SK-MEL-5 (cell line): ENCODE measurements around the gene CNIH2. TPM values are rescaled to one million over a fixed set of nuclear protein-coding genes. Genes with fewer than 3 reads are reported as not detected.
"Not testable (repeated sequence)": the region's sequence is repeated elsewhere in the genome, so short reads cannot be mapped to it uniquely, and the experiment has no call there.

ENCODE experiments used
- DNase-seq: peaks from one replicate; pipeline ENCODE4 v3.0.0-alpha.2; 2016; ENCODE audit warnings: low read depth, low spot score
- in situ Hi-C: cut with HindIII; loops from 2 replicates; pipeline ENCODE4 v1.10.0; 2016; ENCODE audit warnings: low sequenced_read_pairs, high pct_unique_total_duplicates, low pct_unique_long_range_greater_than_20kb
- total RNA-seq: library from RNA; depleted of rRNA; stranded (reverse); fragments of >200 nt; shearing (Covaris generic); gene quantifications from 2 replicates; pipeline ENCODE4 v1.2.3, GENCODE V29; 2014

CNIH2 gene
- total RNA-seq, 1 experiment from 2014 or later = 0.63 TPM

DNA sequence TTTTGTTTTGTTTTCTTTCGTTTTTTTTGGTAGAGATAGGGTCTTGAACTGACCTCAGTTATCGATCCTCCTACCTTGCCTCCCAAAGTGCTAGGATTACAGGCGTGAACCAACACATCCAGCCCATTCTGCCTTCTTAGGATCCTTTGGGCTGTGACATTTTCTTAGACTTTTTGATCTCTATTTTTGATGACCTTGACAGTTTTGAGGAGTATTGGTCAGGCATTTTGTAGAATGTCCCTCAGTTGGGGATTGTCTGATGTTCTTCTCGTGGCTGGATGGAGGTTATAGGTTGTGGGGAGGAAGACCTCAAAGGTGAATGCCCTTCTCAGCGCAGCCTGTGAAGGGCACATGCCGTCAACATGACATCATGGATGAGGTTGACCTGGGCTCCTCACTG lies 29.1 kb upstream of the CNIH2 start:
- in situ Hi-C loops = no loop called here
- DNase-seq = no peak

- DNase-seq = no peak
- in situ Hi-C loops = no loop called here
Measured at GRCh38 chr11:66251809-66252208, 26.2 kb upstream of the CNIH2 start.

- in situ Hi-C loops, DNase-seq: not testable (repeated sequence)
Measured at GRCh38 chr11:66253081-66253480, 24.9 kb upstream of the CNIH2 start.

DNA sequence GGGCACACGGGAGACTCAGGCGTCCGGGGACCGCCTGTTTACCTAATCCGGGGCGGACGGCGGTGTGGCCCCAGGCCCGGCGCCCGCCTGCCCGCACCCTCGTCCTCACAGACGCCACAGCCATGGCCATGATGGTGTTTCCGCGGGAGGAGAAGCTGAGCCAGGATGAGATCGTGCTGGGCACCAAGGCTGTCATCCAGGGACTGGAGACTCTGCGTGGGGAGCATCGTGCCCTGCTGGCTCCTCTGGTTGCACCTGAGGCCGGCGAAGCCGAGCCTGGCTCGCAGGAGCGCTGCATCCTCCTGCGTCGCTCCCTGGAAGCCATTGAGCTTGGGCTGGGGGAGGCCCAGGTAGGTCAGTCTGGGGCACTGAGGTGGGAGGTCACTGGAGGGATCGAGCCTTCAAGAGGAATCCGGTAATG lies 19.5 kb upstream of the CNIH2 start:
- in situ Hi-C loops = no loop called here
- no peak for DNase-seq

DNA sequence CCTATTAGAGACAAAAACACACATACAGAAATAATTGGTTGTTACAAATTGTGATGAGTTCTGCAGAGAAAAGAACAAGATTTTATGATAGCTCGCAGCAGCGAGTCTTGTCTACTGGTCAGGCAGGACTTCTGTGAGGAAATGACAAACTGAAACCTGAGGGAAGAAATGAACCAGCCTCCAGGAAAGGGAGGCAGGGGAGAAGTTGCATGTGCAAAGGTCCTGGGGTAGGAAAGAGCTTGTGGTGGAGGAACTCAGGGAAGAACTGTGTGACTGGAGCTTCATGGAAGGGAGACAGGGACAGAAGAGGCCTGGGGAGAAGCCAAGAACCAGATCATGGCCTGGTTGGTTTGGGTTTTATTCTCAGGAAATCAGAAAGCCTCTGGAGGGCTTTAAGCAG lies 18.8 kb upstream of the CNIH2 start:
- in situ Hi-C loops = no loop called here
- DNase-seq = no peak

DNA sequence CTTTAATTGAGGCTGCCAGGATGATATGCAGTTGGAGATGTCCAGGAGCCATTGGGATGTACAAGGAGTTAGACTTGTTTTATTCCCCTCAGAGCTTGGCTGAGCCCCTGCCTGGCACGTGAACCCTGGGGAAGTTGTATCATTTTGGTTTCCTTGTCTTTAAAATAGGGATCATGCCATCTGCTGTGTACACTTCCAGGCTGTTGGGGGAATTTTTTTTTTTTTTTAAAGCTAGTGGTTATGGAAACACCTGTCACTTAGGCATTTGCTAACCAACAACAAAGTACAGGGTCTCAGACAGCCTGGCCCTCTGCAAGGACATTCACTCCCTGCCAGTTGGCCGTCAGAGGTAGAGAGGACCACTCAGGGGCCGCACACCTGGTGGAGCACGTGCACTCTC lies 18.0 kb upstream of the CNIH2 start:
- DNase-seq = no peak
- in situ Hi-C loops = no loop called here

GRCh38 chr11:66261578-66261977 lies 16.4 kb upstream of the CNIH2 start:
- DNase-seq = no peak
- in situ Hi-C loops = no loop called here

DNA sequence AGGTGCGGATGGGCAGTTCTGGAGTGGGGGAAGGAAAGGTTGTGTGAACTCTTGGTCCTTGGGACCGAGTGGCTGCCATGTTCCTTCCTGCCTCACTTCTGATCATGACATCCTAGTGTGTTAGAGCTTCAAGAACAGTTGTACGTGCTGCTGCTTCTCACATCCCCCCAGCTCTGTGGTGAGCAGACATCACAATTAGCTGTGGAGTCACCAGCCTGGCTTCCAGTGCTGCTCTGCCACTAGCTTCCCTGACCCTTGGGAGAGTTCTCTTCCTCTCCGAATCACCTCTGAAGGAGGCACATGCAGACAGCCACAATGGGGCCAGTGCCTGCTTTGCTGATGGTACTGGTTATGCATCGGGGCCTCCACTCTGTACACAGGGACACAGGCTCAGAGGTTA lies 15.8 kb upstream of the CNIH2 start:
- DNase-seq = no peak
- in situ Hi-C loops = no loop called here

DNA sequence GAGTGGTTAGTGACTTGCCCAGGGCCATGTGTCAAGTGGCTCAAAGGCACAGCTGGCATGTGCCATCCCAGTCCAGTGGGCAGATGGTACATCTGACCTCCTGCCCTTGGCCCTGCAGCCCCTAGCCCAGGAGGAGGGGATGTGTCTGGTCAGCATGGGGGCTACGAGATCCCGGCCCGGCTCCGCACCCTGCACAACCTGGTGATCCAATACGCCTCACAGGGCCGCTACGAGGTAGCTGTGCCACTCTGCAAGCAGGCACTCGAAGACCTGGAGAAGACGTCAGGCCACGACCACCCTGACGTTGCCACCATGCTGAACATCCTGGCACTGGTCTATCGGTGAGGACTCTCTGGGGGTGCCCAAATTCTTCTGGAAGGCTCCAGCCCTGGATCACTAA lies 15.3 kb upstream of the CNIH2 start:
- DNase-seq = no peak

DNA sequence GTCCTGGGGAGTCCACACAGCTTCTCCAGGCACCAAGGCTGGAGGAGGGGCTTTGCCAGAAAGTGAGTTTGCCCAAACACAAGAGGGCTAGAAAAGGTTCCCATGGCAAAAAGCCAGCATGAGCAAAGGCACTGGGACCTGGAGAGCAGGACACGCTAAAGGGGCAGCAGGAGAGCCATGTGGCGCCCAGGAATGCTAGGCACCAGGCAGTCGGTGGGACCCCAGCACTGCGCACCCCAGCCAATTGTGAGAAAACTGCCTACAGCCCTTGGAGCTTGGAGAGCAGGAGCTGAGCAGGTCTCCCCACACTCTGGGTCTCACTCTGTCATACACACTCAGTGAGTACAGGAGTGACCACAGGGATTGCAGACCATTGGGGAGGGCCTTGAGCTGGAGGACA lies 14.7 kb upstream of the CNIH2 start:
- in situ Hi-C loops = no loop called here
- no peak for DNase-seq

More for the DNA sequence above, 15.3 kb upstream of the CNIH2 start:
- in situ Hi-C loops = no loop called here

- in situ Hi-C loops = no loop called here
- no peak for DNase-seq
Measured at GRCh38 chr11:66263785-66264184, 14.2 kb upstream of the CNIH2 start.

- no peak for DNase-seq
- in situ Hi-C loops = no loop called here
Measured at GRCh38 chr11:66264383-66264782, 13.6 kb upstream of the CNIH2 start.

- in situ Hi-C loops = no loop called here
- DNase-seq = peak; percentile 37
Measured at GRCh38 chr11:66264914-66265313, 13.1 kb upstream of the CNIH2 start.

GRCh38 chr11:66265531-66266377 lies 12.2 kb upstream of the CNIH2 start:
- DNase-seq = no peak
- in situ Hi-C loops = no loop called here

DNA sequence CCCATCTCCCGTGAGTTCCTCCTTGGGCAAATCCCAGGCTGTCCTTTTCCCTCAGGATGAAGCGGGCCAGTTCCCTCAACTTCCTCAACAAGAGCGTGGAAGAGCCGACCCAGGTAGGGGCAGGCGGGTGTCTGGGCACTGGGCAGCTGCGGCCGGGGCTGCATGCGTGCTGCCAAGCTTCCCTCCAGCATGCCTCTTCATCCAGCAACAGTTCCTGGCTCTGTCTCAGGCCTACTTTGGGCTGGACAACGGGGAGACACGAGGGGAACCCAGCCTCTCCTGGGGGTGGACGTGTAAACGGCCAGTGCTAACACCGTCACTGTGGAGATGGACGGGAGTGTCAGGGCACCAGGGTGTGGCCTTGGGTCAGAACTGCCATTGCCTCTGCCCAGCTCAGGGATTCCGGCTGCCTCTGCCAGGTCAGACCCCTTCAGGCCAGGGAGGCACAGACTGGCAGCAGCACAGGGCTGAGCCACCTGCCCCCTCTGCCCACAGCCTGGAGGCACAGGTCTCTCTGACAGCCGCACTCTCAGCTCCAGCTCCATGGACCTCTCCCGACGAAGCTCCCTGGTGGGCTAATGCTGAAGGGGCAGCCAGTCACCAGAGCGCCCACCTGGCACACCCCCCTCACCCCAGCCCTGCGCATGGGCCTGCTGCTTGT lies 11.5 kb upstream of the CNIH2 start:
- no peak for DNase-seq
- in situ Hi-C loops = no loop called here

DNA sequence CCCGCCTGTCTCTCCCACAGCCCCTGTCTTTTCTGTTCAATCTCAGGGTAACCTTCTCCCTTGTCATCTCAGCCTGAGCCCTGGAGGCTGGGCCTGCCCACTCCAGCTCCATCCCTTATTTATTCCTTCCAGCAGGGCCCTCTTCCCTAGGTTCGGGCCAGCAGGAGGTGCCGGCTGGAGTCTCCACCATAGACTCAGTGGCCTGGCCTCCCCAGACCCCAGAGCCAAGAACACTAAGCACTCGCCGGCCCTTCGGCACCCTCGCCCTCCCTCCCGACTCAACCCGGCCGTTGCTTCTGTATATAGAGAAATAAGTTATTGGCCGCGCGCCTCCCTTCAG lies 11.0 kb upstream of the CNIH2 start:
- DNase-seq = no peak
- in situ Hi-C loops = no loop called here

DNA sequence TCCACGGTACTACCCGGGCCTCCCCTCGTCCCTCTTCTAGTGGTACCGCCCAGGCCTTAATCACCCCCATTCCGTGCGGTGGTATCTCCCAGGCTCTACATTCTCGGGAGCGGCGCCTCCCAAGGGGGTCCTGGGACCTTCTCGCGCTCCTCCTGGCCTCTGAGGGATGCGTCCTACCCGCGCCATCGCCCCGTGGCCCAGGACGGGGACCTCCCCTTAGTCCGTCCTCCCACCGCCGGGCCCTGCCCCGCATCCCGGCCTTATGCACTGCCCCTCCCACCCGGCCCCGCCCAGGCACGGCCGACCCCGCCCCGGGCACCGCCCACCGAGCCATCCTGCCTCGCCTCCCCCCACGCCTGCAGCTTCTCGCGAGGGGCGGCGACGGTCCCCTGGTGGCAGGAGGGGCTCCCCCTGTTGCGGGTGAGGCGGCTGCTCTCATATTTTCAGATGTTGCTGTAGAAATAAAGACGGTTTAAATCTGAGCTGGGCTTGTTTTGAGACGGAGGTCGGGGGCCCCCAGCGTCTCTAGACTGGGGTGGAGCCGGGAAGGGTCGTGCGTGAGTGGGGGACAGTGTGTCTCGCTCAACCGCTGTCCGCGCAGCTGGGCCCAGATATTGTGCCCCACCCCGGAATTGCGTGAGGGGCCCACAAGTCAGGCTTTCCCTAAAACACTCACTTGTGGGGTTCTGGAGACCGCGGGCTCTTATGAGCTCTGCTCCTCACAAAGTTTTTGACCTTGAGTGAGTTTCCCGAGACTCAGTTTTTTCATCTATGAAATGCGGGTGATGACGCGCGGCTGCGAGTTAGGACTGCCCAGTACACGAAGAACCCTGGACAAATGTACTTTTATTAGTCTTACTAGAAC lies 10.4 kb upstream of the CNIH2 start:
- DNase-seq = peak; percentile 74
- in situ Hi-C loops = no loop called here

GRCh38 chr11:66268244-66268951 lies 9.6 kb upstream of the CNIH2 start, which contains the start of gene RAB1B:
Gene RAB1B (plus strand): TSS chr11:66268639. CDS start chr11:66268680, 41 bp downstream.
- in situ Hi-C loops = no loop called here
- DNase-seq = peak; percentile 98
